ENCODE results near the gene ULK3.

ULK3 gene

DNA sequence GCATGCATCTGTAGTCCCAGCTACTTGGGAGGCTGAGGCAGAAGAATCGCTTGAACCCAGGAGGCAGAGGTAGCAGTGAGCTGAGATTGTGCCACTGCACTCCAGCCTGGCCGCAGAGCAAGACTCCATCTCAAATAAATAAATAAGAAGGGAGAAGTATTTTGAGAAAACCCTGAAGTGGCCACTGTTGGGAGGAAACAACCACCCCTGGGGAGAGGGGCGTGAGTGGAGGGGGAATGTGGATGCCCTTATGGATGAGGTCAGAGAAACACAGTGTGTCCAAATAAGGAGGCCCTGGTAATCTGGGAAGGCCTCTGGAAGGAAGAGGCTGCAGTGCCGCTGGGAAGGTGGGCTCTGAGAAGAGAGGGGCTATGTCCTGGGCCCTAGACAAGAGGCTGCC, 20.7 kb downstream of the ULK3 start:
- DNase-seq (ENCODE audit: low read depth in 2 of 2) = no peak

DNA sequence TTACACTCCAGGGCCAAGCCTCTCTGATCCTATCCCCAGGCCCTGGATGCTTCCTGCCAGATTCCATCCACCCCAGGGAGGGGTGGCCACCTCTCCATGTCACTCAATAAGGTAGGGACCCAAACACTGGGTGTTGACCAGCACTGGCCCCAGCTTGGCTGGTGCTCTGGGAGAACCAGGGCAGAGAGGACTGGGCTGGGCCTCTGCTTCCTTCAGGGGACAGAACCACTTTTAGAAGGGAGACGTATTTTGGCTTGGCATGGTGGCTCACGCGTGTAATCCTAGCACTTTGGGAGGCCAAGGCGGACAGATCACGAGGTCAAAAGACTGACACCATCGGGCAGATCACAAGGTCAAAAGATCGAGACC, 21.2 kb downstream of the ULK3 start:
- no peak for DNase-seq (ENCODE audit: low read depth in 2 of 2)

DNA sequence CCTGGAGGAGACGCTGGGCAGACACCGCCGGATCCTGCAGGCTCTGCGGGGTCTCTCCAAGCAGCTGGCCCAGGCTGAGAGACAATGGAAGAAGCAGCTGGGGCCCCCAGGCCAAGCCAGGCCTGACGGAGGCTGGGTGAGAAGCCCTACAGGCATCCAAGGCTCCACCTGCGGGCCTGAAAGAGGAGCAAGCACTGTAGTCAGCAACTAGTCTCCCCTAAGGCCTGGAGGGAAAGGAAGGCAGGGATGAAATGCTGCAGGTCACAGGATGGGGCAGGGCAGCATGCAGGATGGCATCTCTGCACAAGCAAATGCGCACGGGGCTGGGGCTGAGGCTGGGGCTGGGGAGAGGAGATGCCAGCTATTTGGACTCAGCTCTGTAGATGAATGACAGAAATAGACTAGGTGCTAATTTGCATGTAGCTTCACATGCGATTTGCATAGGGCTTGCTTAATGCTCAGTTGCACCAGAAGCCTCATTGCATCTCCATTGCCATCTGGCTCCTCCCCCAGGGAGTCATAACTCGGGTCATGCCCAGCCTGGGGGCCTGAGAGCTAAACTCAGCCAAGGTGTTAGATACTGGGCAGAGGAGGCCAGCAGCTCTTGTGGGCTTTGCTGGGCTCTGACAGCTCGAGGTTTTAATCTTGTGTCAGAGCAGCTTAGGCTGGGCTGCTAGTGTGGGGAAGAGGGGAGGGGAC, 21.7 kb downstream of the ULK3 start:
- no peak for DNase-seq (ENCODE audit: low read depth in 2 of 2)

DNA sequence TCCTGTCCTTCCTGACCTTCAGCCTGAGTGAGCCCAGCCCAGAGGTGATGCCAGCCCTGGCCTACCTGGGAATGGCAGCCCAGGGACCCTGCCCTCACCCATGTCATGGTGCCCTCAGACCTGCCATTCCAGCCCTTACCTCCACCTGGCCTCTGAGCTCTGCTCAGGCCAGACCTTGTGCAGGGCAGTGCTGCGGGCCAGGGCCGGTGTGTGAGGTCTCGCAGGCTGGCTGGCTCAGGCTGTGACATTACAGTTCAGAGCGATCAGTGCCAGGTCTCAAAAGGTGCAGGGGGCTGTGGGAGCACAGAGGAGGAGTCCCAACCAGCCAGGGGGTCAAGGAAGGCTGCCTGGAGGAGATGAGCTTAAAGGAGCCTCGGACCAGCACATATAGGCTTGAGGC, 22.9 kb downstream of the ULK3 start:
- DNase-seq (ENCODE audit: low read depth in 2 of 2) = no peak

DNA sequence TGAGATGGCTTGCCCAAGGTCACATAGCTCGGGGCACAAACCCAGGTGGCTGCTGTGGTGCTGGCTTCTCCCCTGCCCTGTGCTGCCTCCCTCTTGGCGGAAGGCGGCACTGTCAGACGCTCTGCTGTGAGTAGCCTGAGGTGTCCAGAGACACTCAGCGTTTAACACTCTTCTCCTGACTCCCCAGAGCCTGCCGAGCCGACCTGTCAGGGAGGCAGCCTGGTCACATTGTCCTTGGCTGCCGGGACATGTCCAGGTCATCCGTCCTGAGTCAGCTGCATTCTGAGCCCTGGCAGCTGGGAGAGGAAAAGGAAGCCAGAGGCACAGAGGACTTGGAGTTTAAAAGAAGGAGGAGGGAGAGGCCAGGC, 25.6 kb downstream of the ULK3 start:
- no peak for DNase-seq (ENCODE audit: low read depth in 2 of 2)

DNA sequence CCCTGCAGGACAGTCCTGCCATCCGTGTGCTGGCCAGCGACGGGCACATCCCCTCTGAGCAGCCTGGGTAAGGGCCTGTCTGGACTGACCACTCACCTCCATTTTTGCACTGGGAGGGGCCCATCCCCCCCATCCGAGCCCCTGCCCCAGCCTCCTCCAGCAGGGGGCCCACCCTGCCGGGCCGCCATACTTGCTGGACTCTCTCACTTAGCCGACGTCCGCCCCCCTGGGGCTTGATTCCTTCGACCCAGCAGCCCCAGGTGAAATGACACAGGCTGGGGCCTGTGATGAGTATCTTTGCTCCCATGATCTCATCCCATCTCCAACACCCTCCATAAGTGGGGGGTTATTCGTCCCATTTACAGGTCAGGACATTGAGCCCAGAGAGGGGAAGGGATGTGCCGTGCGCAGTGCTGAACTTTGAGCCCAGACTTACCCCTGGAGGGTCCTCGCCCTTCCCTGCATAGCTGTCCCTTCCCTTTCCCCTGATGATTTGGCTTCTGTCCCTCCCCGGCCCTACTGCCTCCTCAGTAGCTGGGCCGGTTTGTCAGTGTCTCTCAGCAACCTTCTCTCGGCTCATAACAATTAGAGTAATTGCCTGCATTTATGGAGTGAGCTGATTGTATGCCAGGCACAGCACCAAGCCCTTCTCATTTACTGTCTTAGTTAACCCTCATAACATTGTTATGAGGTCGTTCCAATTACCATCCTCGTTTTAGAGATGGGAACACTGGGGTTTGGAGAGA, 26.2 kb downstream of the ULK3 start:
- no peak for DNase-seq (ENCODE audit: low read depth in 2 of 2)

DNA sequence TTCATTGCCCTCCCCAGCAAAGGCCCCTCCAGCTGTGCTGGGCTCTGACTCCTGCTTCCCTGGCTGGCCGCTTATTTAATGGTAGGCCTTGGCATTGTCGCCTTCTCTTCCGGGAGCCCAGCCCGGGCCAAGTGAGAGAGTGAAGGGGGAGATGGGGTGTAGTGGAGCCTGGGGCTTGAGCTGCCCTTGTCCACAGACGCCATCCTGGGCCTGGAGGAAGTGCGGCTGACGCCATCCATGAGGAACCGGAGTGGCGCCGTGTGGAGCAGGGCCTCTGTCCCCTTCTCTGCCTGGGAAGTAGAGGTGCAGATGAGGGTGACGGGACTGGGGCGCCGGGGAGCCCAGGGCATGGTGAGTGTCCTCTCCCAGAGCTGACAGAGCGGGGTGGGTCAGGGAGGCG, 27.0 kb downstream of the ULK3 start:
- DNase-seq (ENCODE audit: low read depth in 2 of 2) = no peak

DNA sequence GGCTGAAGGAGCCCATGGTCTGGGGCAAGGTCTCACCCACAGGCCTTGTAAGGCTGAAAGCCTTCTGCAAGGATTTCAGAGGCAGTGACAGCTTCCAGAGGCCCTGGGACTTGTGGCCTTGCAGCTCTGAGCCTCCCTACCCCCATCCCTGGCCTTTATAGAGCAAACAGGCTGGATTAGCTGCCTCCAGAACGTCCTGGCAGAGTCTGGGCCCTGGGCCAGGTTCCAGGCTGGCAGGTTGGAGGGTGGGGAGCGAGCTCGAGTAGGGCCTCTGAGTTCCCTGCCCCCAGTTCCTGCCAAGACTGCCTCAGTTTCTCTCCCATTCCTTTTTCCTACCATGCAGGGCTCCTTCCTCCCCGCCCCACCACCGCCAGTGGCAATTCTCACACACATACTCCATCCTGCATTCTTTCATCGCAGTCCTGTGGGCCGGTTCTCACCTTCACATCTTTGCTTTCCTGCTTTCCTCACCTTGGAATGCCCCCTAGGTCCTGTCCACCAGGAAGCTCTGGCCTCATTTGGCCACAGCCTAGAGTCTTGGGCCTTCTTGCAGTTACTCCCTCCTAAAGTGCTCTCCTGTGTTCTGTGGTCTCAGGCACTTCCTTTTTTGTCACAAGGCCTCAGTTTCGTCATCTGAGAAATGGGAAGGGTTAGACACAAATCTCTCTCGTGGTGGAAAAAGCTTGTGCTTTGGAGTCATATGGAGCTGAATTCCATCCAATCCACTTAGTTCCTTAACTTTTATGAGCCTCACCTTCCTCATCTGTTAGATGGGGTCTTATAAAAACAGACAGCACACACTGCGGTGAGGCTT, 27.6 kb downstream of the ULK3 start:
- DNase-seq (ENCODE audit: low read depth in 2 of 2) = no peak

DNA sequence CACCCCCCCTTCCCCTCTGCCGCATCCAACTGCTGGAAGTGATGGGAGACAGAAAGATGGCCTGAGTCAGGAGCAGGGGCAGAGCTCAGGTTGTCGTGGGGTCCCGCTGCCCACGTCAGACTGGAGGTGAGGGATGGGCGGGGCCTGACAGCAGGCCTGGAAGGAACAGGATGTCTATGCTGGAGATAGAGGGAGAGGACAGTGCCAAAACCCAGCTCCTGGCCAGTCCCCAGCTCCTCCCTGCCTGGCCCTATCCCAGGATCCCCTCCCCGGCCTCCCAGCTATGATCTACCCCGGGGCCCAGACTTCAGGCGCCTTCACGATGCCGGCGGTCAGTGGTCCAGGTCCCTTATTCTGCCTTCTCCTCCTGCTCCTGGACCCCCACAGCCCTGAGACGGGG, 30.4 kb downstream of the ULK3 start, which contains the start of gene LMAN1L:
LMAN1L (plus strand) TSS at position 303 of the 400 bp plus-strand sequence; CDS start at position 323, 20 bp downstream.
- DNase-seq (ENCODE audit: low read depth in 2 of 2) = no peak

DNA sequence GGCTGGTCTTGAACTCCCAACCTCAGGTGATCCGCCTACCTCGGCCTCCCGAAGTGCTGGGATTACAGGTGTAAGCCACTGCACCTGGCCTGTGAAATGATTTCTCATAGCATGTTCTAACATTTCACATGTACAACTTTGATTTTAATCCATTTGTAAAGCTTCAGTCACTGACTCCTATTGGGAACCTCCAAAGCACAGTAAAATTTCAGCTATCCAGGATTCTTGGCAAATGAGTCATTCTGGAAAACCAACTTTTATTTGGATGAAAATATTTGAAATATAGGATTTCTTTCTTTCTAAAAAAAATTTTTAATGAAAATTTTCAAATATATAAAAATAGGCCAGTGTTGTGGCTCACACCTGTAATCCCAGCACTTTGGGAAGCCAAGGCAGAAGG, 33.0 kb downstream of the ULK3 start:
- DNase-seq (ENCODE audit: low read depth in 2 of 2) = no peak

DNA sequence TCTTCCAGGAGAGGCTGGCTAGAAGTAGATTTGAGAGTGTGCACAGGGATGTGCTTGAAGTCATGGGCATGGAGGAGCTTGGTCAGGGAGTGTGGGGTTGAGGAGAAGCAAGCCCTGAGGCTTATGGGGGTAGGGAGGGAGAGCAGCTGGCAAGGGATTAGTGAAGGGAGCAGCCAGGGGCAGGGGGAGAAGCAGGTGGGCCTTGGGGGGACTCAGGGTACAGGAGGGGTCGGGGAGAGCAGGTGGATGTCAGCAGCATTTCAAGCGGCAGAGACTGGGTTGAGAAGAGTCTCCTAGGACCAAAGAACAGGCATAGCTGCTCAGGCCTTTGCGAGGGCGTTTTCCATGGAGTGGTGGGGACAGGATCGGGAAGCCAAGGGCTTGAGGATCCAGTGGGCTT, 33.7 kb downstream of the ULK3 start:
- no peak for DNase-seq (ENCODE audit: low read depth in 2 of 2)

DNA sequence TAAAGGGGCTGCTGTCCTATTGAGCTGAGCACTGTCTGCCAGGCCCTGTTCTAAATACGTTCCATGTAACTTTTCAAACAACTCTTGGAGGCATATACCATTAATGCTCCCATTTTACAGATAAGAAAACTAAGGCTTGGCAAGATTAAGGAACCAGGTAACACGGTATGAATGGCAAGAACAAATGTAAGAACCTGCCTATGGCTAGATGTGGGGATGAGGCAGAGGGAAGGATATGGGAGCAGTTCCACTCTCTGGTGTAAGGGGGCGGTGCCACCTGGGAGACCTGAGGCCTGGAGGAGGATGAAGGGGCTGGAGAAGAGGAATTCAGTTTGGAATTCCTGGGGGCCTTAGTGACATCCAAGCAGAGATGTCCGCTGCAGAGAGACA, 34.1 kb downstream of the ULK3 start:
- no peak for DNase-seq (ENCODE audit: low read depth in 2 of 2)

DNA sequence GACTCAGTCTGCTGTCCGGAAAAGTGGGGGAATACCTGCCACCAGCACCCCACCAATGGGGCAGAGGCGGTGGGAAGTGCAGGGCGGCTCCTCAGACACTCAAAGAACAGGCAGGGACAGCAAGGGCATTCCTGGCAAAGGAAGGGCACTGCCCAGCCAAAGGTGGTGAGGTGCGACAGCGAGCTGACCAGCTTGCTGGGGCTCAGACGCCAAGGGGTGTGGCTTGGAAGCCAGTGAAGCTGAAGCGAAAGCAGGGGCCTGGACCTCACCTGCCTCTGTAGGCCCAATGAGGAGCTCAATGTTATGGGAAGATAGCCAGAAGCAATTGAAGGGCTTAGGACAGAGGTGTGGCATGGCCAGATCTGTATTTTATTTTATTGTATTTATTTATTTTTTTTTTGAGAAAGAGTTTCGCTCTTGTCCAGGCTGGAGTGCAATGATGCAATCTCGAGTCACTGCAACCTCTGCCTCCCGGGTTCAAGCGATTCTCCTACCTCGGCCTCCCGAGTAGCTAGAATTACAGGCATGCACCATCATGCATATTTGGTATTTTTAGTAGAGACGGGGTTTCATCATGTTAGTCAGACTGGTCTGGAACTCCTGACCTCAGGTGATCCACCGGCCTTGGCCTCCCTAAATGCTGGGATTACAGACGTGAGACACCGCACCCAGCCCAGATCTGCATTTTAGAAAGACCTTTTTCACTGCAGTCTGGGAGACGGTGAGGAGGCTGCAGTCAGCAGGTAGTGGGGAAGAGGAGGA, 34.7 kb downstream of the ULK3 start:
- DNase-seq (ENCODE audit: low read depth in 2 of 2) = no peak

DNA sequence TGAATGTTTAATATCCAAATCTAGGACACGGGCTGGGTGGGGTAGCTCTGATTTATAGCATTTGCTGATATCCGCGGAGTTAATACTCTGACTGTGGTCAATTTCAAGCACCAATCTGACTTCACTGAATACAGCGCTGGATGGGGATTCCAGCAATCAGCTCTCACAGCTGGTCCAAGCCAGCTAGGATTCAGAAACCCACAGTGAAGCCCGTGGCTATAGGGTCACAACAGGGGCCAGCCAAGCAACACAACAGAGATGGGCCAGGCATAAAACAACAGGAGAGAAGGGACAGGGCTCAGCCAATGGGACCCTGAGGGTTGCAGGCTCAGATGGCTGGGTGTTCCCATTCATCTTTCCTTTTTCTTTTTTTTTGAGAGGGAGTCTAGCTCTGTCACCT, 35.7 kb downstream of the ULK3 start:
- no peak for DNase-seq (ENCODE audit: low read depth in 2 of 2)

DNA sequence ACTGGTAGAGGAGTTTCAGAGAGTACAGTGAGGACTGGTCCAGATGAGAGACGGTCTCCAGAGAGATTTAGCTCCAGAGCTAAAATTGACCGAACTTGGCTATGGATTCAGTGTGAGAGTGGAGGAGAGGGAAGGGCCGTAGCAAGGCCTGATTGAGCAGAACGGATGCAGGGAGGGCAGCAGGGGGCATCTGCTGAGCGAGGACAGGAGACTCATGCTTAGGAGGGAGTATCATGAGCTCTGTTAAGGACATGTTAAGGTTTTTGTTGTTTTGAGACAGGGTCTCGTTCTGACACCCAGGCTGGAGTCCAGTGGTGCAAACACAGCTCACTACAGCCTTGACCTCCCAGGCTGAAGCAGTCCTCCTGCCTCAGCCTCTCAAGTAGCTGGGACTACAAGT, 38.0 kb downstream of the ULK3 start:
- no peak for DNase-seq (ENCODE audit: low read depth in 2 of 2)

DNA sequence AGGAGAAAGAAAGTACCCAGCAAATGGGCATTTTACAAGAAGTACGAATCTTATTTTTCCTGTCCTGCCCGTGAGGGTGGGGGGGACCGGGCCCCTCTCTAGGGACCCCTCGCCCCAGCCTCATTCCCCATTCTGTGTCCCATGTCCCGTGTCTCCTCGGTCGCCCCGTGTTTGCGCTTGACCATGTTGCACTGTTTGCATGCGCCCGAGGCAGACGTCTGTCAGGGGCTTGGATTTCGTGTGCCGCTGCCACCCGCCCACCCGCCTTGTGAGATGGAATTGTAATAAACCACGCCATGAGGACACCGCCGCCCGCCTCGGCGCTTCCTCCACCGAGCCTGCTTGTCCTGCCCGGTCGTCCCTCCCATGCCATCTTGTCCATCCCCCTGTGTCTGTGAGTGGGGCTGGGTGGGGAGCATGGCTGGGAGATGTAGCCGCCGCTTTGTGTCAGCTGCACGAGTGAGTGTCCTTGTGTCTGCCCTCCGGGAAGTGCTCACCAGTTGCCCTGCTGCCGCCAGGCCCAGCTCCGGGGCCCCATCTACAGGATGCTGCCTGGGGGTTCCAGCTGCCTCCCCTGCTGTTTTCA, 40.0 kb downstream of the ULK3 start:
- no peak for DNase-seq (ENCODE audit: low read depth in 2 of 2)

DNA sequence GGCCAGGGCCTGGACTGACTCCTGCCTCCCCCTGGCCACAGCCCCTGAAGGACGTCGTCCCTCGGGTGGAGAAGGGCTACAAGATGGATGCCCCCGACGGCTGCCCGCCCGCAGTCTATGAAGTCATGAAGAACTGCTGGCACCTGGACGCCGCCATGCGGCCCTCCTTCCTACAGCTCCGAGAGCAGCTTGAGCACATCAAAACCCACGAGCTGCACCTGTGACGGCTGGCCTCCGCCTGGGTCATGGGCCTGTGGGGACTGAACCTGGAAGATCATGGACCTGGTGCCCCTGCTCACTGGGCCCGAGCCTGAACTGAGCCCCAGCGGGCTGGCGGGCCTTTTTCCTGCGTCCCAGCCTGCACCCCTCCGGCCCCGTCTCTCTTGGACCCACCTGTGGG, 40.7 kb downstream of the ULK3 start:
- no peak for DNase-seq (ENCODE audit: low read depth in 2 of 2)

DNA sequence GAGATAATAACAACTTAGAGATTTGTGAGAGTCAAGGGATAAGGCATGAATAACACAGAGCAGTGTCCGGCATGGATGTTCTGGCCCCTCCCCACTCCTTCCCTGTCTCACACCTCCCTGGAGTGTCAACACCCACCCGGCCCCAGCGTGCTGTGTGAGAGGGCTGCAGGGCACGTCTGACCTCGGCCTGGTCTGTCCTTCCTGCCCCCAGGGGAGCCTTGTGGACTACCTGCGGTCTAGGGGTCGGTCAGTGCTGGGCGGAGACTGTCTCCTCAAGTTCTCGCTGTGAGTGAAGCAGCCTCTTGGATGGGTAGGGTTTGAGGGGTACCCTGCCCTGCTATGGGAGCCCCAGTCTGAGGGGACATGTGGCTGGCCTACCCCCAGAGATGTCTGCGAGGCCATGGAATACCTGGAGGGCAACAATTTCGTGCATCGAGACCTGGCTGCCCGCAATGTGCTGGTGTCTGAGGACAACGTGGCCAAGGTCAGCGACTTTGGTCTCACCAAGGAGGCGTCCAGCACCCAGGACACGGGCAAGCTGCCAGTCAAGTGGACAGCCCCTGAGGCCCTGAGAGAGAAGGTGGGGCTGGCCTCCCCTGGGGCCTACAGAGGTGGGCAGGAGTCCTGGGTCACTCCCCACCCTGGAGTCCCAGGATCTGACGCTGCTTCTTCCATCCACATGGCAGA, 41.5 kb downstream of the ULK3 start:
- DNase-seq (ENCODE audit: low read depth in 2 of 2) = no peak

DNA sequence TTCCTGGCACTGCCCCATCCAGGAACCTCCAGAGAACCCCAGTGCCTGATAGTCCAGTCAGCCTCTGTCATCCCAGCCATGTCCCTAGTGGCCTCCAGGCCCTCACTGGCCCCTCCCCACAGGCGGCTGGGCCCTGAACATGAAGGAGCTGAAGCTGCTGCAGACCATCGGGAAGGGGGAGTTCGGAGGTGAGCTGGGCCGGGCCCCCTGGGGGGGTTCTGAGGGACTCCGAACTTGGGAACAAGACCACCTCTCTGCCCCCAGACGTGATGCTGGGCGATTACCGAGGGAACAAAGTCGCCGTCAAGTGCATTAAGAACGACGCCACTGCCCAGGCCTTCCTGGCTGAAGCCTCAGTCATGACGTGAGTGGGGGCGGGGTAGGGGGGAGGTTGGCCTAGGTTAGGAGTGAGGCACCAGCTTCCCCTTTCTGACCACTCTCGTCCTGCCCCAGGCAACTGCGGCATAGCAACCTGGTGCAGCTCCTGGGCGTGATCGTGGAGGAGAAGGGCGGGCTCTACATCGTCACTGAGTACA, 42.3 kb downstream of the ULK3 start:
- no peak for DNase-seq (ENCODE audit: low read depth in 2 of 2)

DNA sequence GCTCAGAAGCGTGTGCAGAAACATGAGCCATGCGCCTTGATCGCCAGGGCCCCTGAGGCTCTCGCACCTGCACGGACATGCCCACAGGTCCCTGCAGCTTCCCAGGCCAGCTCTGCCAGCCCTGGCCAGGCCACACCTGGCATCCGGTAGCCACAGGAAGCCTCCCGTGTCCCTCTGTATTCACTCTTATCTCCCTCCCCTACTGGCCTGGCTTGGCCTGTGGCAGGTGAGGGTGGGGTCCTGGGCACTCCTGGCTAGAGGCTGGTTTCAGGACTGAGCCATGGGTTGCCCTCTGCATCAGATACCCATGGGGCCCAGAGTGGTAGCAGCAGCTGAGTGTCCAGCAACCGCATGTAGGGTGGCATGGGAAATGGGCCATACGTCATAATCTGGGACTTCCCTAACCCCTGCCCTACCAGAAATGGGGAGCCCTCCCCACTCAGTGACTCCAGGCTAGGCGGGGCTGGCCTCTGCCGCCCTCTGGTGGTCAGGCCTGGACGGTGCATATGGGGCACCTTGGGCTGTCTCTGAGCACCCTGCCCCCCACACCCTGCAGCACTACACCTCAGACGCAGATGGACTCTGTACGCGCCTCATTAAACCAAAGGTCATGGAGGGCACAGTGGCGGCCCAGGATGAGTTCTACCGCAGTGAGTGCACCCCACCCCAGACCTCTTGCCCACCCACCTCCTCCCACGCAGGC, 42.9 kb downstream of the ULK3 start:
- DNase-seq (ENCODE audit: low read depth in 2 of 2) = peak; percentile 72 to 81

All from stimulated activated CD4-positive, alpha-beta T cell treated with anti-CD3 and anti-CD28 coated beads, Interleukin-1b, Interleukin-23, amount 100 ng/mL, for 1 hour (primary cell).